Coronary artery (tissue), 2 donors: ENCODE data around the gene MDH1.
"Not testable (repeated sequence)": the region's sequence is repeated elsewhere in the genome, so short reads cannot be mapped to it uniquely, and the experiment has no call there.

Experiments used
- DNase-seq: peaks from one replicate; pipeline ENCODE4 v3.0.0-alpha.2; 2017; ENCODE audit warnings: low spot score
- H3K27ac ChIP-seq, 2 donors: fragments of 200-600 bp; sonication (generic); one replicate each; pipeline ENCODE4 v1.5.1; 2016 to 2019
- H3K4me3 ChIP-seq: fragments of 200-600 bp; sonication (generic); 2 replicates; pipeline ENCODE4 v1.5.1; 2016; ENCODE audit warnings: mild to moderate bottlenecking, moderate library complexity
- CTCF ChIP-seq: fragments of 200-600 bp; sonication (generic); IDR thresholded peaks from one replicate; pipeline ENCODE4 v1.5.1; 2019; ENCODE audit warnings: antibody characterized with exemption

The MDH1 gene

GRCh38 chr2:63600881-63601460, 12.2 kb downstream of the MDH1 start:
- DNase-seq, result no peak
- Histone ChIP-seq H3K4me3 (no peak overlapping the region), H3K27ac (no peak overlapping the region)
- no peak for TF ChIP-seq CTCF

GRCh38 chr2:63604666-63605065, 15.9 kb downstream of the MDH1 start:
- TF ChIP-seq CTCF, result no peak
- Histone ChIP-seq H3K27ac (no peak overlapping the region), H3K4me3 (no peak overlapping the region)
- DNase-seq, result no peak

GRCh38 chr2:63608865-63609264, 20.1 kb downstream of the MDH1 start:
- not testable (repeated sequence) for DNase-seq, H3K4me3 ChIP-seq, H3K27ac ChIP-seq

GRCh38 chr2:63610525-63610924, 21.8 kb downstream of the MDH1 start:
- TF ChIP-seq CTCF, result no peak
- Histone ChIP-seq H3K4me3 (no peak overlapping the region), H3K27ac (no peak overlapping the region)
- DNase-seq, result no peak

- Histone ChIP-seq H3K4me3 (no peak overlapping the region), H3K27ac (no peak overlapping the region)
- no peak for DNase-seq
- TF ChIP-seq CTCF, result no peak
These were observed 24.7 kb downstream of the MDH1 start for GRCh38 chr2:63613391-63613901.

GRCh38 chr2:63614448-63614968, 25.7 kb downstream of the MDH1 start:
- TF ChIP-seq CTCF, result no peak
- Histone ChIP-seq H3K27ac (no peak overlapping the region), H3K4me3 (no peak overlapping the region)
- no peak for DNase-seq

- Histone ChIP-seq H3K27ac (no peak overlapping the region), H3K4me3 (no peak overlapping the region)
- TF ChIP-seq CTCF, result no peak
- DNase-seq, result no peak
These were observed 26.5 kb downstream of the MDH1 start for GRCh38 chr2:63614983-63615945.
